NCI-H1436 treated with DMSO at 0.1 percent for 48 hours (cell line): ENCODE results near the gene RARS2.
"Not testable (repeated sequence)": the region's sequence is repeated elsewhere in the genome, so short reads cannot be mapped to it uniquely, and the experiment has no call there.

ENCODE experiments used
- DNase-seq: peaks from one replicate; lab custom pipeline; 2025; lab: John Stamatoyannopoulos, UW

Gene RARS2, protein sequence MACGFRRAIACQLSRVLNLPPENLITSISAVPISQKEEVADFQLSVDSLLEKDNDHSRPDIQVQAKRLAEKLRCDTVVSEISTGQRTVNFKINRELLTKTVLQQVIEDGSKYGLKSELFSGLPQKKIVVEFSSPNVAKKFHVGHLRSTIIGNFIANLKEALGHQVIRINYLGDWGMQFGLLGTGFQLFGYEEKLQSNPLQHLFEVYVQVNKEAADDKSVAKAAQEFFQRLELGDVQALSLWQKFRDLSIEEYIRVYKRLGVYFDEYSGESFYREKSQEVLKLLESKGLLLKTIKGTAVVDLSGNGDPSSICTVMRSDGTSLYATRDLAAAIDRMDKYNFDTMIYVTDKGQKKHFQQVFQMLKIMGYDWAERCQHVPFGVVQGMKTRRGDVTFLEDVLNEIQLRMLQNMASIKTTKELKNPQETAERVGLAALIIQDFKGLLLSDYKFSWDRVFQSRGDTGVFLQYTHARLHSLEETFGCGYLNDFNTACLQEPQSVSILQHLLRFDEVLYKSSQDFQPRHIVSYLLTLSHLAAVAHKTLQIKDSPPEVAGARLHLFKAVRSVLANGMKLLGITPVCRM

GRCh38 chr6:87589693-87590416 is at the start of gene RARS2, which contains the start of gene ORC3:
Gene RARS2, minus strand, starts transcription at chr6:87589987. Its CDS starts 30 bp downstream, at chr6:87589957.
Gene ORC3, plus strand, starts transcription at chr6:87590135. Its CDS starts 34 bp downstream, at chr6:87590169.
- peak; percentile 60 for DNase-seq

GRCh38 chr6:87639373-87639772 is 49.6 kb upstream of the RARS2 start:
- DNase-seq, result no peak

GRCh38 chr6:87637106-87637505 is 47.3 kb upstream of the RARS2 start:
- no peak for DNase-seq

GRCh38 chr6:87636315-87636714 is 46.5 kb upstream of the RARS2 start:
- DNase-seq, result no peak

DNA sequence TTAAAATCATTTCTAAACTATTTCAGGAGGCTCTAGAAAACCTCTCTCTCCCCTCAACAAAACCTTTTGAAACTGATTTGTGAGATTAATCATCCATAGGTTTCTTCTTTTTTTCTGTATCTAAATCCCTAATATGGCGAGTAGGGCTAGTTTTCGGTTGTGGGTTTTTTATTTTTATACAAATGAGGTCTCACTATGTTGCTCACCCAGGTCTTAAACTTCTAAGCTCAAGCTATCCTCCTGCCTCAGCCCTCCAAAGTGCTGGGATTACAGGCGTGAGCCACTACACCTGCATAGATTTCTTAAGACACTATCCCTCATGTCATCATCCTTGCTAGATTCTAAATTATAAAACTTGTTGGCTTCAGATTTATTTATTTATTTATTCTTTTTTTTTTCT is 44.1 kb upstream of the RARS2 start:
- DNase-seq, result no peak

- no peak for DNase-seq
Measured at GRCh38 chr6:87630746-87631145, 41.0 kb upstream of the RARS2 start.

DNA sequence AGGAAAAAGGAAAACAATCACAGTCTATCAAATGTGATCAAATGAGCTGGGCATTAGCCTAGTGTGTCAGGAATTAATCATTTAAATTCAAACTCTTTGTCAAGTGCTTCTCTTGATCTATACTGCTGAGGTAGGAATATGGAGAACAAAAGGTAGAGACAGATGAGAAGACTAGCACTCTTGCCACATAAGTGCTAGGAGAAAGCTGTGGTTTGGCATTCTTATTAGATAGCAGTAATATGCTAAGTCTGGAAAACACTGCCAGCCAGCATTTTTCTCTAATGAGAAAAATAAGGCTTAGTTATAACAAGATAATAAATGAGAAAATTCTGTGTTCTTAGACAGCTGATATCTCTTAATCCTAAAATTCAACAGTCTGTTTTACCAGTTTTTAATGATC is 39.1 kb upstream of the RARS2 start:
- DNase-seq, result no peak

DNA sequence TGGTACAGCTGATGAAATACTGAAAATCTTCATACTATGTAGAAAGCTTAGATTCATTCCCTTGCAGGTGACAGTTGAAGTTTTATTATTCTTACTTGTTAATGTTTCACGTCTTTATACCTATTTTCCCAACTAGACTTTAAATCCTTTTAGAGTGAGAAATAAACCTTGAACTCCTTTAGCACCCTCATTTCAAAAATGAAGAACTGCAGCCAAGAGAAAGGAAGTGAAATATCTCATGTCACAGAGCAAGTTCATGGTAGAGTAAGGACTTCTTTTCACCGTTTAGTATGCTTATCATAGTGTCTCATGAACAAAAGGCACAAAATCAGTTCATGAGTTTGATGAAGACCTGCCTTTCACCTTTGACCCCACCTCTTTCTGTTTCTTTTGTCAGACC is 38.6 kb upstream of the RARS2 start:
- no peak for DNase-seq

- DNase-seq, result no peak
Measured at GRCh38 chr6:87623248-87623647, 33.5 kb upstream of the RARS2 start.

GRCh38 chr6:87618531-87618930 is 28.7 kb upstream of the RARS2 start:
- DNase-seq, result no peak

- no peak for DNase-seq
Measured at GRCh38 chr6:87617405-87617804, 27.6 kb upstream of the RARS2 start.

GRCh38 chr6:87613018-87613417 is 23.2 kb upstream of the RARS2 start:
- not testable (repeated sequence) for DNase-seq

- no peak for DNase-seq
Measured at GRCh38 chr6:87608802-87609201, 19.0 kb upstream of the RARS2 start.

DNA sequence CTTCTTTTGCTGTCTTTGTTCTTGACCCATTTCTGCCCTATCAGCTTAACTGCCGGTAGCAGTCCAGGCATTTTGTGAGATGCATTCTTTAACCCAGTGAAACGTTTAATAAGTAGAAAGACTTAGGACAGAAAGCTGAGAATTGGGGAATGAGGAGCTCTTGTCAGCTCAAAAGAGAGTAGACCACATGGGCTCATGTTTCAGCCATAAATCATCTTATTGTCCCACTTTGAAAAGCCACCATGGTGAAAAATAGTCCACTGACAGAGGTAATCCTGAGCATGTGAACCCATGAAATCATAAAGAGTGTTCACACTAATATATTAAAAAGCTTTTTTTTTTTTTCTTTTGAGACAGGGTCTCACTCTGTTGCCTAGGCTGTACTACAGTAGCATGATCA is 16.4 kb upstream of the RARS2 start:
- DNase-seq, result no peak

- no peak for DNase-seq
Measured at GRCh38 chr6:87600576-87600975, 10.8 kb upstream of the RARS2 start.

DNA sequence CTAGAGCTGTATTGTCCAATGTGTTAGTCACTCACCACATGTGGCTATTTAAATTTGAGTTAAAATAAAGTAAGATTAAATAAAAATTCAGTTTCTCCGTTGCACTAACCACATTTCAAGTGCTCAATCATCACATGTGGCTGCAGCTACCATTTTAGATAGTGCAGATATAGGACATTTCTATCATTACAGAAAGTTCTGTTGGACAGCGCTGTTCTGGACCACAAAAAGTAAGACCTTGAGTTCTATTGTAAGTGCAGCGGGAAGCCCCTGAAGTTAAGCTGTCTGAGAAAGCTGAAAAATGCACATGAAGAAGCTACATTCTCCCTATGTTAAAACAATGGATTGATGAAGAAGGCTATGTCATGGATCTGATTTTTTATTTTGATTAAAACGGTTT is 1.2 kb upstream of the RARS2 start:
- DNase-seq, result no peak

- no peak for DNase-seq
Measured at GRCh38 chr6:87590417-87590880, 662 bp upstream of the RARS2 start.

DNA sequence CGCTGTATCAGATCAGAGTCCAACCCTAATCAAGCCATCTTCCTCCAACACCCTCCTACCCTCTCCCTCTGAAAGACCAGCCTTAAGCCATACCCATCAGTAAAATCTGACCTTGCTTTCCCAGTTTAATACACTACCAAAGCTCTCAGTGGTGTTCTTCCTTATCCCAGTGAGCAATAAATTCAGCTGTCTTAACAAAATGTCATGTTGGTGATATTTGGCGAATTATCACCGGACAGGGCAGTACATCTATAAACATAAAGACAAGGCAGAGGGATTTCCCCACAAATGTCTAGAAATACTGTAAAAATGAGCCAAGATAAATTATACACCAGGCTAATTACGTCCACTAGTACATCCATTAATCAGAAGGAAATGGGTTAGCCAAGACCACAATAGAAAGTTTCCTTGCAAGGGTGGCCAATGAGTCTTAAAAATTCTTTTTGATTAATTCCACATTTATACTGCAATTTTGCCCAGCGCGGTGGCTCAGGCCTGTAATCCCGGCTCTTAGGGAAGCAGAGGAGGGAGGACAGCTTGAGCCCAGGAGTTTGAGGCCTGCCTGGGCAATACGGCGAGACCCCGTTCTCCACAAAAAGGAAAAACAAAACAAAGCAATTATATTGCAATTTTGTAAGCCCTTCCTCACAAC is 905 bp downstream of the RARS2 start:
- no peak for DNase-seq

- no peak for DNase-seq
Measured at GRCh38 chr6:87586371-87587077, 3.3 kb downstream of the RARS2 start.

- DNase-seq, result no peak
Measured at GRCh38 chr6:87583822-87584221, 6.0 kb downstream of the RARS2 start.

DNA sequence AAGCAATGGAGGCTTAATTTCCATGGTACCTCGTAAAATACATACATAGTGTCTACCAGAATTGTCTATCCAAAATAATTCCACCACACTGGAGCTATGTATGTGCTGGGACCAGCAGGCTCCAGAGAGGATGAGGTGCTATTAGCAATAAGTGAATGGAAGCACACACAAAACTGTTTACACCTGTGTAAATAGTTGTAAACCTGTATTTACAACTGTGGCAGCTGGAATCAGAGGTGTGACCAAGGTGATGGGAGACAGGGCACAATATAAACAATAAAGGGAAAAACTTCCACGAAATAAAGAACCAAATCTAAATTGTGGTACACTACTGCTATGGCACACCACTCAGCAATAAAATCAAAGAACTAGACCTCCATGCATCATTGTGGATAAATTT is 14.4 kb downstream of the RARS2 start:
- DNase-seq, result no peak
